IPS-NIHi7 (cell line): ENCODE measurements around the gene GPR45.
A peak's percentile ranks its signal among the peaks of the same experiment; 100 is the strongest.

Experiments used
- DNase-seq: peaks from one replicate; pipeline ENCODE4 v3.0.0; 2012; ENCODE audit warnings: mixed read lengths; ENCODE audit errors: extremely low spot score

The GPR45 gene

GRCh38 chr2:105254531-105255210 lies 13.1 kb downstream of the GPR45 start:
- no peak for DNase-seq

GRCh38 chr2:105255979-105256378 lies 14.4 kb downstream of the GPR45 start:
- no peak for DNase-seq

- DNase-seq, result no peak
Observed at GRCh38 chr2:105256431-105257047, 15.0 kb downstream of the GPR45 start.

GRCh38 chr2:105257981-105258380 lies 16.4 kb downstream of the GPR45 start:
- no peak for DNase-seq

GRCh38 chr2:105258835-105259350 lies 17.4 kb downstream of the GPR45 start:
- DNase-seq, result no peak

- no peak for DNase-seq
Observed at GRCh38 chr2:105261061-105261460, 19.5 kb downstream of the GPR45 start.

- no peak for DNase-seq
Observed at GRCh38 chr2:105262651-105263091, 21.1 kb downstream of the GPR45 start.

GRCh38 chr2:105269426-105269825 lies 27.9 kb downstream of the GPR45 start:
- DNase-seq, result no peak

- no peak for DNase-seq
Observed at GRCh38 chr2:105271393-105272045, 30.0 kb downstream of the GPR45 start.

GRCh38 chr2:105272176-105272575 lies 30.6 kb downstream of the GPR45 start:
- no peak for DNase-seq

GRCh38 chr2:105274046-105274445 lies 32.5 kb downstream of the GPR45 start:
- no peak for DNase-seq

- peak; percentile 34 for DNase-seq
Observed at GRCh38 chr2:105278654-105279053, 37.1 kb downstream of the GPR45 start.

- DNase-seq, result no peak
Observed at GRCh38 chr2:105279126-105279525, 37.6 kb downstream of the GPR45 start.

GRCh38 chr2:105280281-105280680 lies 38.7 kb downstream of the GPR45 start:
- DNase-seq, result no peak

GRCh38 chr2:105283532-105283931 lies 42.0 kb downstream of the GPR45 start:
- DNase-seq, result no peak

GRCh38 chr2:105287692-105288091 lies 46.1 kb downstream of the GPR45 start:
- DNase-seq, result peak; percentile 65

GRCh38 chr2:105288133-105288532 lies 46.6 kb downstream of the GPR45 start:
- no peak for DNase-seq

GRCh38 chr2:105290981-105291660 lies 49.6 kb downstream of the GPR45 start:
- DNase-seq, result no peak

- no peak for DNase-seq
Observed at GRCh38 chr2:105291981-105292380, 50.4 kb downstream of the GPR45 start.
